Right ventricle myocardium superior (tissue), 1 donor: Measurements from ENCODE around the gene PTPN11. TPM values are rescaled to one million over a fixed set of nuclear protein-coding genes. Genes with fewer than 3 reads are reported as not detected.
"Not testable (repeated sequence)": the region's sequence is repeated elsewhere in the genome, so short reads cannot be mapped to it uniquely, and the experiment has no call there.

Source experiments
- ATAC-seq: fragments of 200-7000 bp; cut with Tn5 transposase; one replicate; pipeline ENCODE4 v1.9.1; 2020; ENCODE audit warnings: mild to moderate bottlenecking; ENCODE audit not compliant: poor library complexity
- DNase-seq: peaks from one replicate; pipeline ENCODE4 v3.0.0-alpha.2; 2020
- intact Hi-C: fragments of 100-400 bp; cut with DNase I; formaldehyde crosslinking; loops from one replicate; pipeline ENCODE4 v1.11.2; 2022
- total RNA-seq: library from RNA; stranded (reverse); fragmentation: NEBNext Ultra II Directional; extraction: Animal tissue kit (Norgen Biotek cat#: 25700); gene quantifications from one replicate; pipeline ENCODE4 v1.2.1, GENCODE V29; 2021
- donor health status: DM: no; HTN: yes; CAD: no; lungs with severe emphysema.

PTPN11 gene
- total RNA-seq, 1 donor from 2014 or later, result 98.1 TPM

- intact Hi-C loops, result no loop called here
- no peak for ATAC-seq
- DNase-seq, result no peak
Observed at GRCh38 chr12:112482733-112483132, 64.0 kb downstream of the PTPN11 start.

- DNase-seq, result no peak
- ATAC-seq, result no peak
Observed at GRCh38 chr12:112486361-112486760, 67.6 kb downstream of the PTPN11 start.

DNA sequence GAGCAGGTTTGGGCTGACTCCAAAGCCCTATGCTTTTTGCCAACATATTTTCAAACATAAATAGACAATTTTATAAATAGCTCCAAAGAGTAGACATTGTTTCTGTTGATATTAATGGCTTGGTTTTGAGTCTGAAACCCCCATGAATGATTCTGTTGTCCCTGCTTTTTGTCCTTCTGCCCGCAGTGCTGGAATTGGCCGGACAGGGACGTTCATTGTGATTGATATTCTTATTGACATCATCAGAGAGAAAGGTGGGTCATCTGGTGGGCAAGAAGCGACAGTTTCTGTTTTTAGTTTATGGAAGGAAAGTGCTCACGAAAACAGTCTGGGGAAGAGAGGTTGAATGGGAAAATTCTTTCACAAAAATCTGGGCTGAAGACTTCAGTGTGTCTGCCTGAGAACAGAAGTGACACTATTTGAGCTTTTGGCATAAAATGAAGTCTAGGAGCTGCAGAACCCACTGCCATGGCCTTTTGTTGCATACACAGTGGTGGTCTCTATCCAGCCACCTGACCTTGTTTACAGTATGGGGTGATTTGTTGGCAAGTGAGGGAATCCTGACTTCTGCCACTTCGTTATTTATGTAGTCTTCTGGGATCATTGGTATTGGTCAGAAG is 69.6 kb downstream of the PTPN11 start:
- ATAC-seq, result no peak
- intact Hi-C loops, result no loop called here
- no peak for DNase-seq

More at GRCh38 chr12:112486361-112486760, 67.6 kb downstream of the PTPN11 start:
- intact Hi-C loops, result no loop called here

DNA sequence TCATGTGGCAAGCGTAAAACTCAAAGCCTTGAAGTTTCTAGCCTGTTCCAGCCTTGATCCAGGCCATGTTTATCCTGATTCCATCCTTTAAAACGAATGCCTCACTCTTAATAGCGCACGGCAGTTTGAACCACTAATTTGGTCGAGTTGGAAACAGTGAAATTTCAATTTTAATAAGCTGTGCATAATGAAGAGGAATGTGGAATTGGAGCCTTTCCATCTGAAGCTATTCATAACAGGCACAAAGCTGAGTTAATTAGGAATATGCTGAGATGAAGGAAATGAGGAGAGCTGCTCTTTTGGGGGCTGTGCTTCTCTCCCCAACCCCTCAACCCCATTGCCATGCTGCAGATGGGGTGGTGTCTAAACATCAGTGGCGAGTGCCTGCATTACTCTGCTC is 70.7 kb downstream of the PTPN11 start:
- no peak for ATAC-seq
- intact Hi-C loops, result no loop called here
- no peak for DNase-seq

DNA sequence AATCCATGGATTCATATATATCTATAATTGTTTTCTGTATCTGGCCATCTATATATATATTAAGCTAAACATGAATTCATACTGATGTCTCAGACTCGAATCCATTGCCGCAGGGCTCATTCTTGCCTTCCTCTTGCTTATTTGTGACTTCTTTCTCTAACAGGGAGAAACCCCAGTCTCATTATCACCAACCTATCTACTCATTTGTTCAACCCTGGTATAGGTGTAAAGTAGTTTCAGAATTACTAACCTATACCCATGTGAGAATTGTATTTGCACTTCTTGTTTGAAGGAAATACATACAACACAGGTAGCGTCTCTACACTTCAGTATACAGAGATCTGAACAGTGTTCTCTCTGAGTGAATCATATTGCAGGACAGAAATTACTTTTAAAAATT is 77.7 kb downstream of the PTPN11 start:
- DNase-seq (no peak), ATAC-seq (no peak)
- intact Hi-C loops, result no loop called here

- ATAC-seq (no peak), DNase-seq (no peak)
- intact Hi-C loops, result no loop called here
Observed at GRCh38 chr12:112498580-112498979, 79.8 kb downstream of the PTPN11 start.

GRCh38 chr12:112503512-112503911 is 84.8 kb downstream of the PTPN11 start:
- no peak for DNase-seq
- intact Hi-C loops, result no loop called here
- ATAC-seq, result no peak

DNA sequence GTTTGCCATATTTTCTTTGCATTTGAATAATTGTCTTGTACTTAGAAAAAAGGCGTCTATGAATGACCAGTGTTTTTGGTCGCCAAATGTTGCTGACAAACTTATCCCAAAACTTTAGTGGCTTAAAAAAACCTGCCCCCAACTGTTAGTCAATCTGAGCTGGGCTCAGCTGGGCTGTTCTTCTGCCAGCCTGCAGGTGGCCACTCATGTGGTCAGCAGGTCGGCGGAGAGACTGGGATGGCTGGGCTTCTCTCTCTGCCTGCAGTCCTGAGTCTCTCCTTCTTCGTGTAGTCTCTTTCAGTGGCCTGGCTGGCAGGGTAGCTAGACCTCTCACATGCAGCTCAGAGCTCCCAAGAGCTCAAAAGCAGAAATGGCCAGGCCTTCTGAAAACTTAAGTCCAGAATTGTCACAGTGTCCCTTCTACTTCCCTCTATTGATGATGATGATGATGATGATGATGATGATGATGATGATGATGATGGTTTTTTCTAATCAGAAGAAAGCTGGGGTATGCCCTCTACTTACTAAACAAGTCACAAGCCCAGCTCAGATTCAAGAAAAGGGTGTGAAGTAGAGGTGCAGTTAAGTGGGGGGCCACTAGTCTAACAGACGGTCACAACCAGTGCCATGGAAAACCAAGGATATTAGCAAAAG is 87.9 kb downstream of the PTPN11 start:
- DNase-seq, result no peak
- intact Hi-C loops, result no loop called here

DNA sequence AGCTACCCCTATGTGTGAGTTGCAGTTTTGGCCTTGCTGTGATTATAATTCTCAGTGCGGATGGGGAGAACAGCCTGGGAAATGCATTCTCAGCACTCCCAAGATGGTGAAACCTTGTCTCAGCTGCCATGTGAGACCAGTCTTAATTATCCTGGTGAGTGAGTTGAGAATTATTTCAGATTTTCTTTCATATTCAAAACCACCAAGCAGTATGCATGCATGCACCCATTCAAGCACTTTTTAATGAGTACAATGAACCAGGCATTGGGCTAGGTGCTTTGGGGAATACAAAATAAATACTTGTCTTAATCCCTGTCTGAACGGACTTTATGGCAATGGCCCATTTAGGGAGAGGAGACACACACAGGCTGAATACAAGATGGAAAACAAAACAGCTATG is 94.7 kb downstream of the PTPN11 start:
- ATAC-seq (no peak), DNase-seq (no peak)
- intact Hi-C loops, result no loop called here

More for the DNA sequence above, 87.9 kb downstream of the PTPN11 start:
- no peak for ATAC-seq

GRCh38 chr12:112514456-112514855 is 95.7 kb downstream of the PTPN11 start:
- intact Hi-C loops, result no loop called here
- DNase-seq (no peak), ATAC-seq (no peak)

DNA sequence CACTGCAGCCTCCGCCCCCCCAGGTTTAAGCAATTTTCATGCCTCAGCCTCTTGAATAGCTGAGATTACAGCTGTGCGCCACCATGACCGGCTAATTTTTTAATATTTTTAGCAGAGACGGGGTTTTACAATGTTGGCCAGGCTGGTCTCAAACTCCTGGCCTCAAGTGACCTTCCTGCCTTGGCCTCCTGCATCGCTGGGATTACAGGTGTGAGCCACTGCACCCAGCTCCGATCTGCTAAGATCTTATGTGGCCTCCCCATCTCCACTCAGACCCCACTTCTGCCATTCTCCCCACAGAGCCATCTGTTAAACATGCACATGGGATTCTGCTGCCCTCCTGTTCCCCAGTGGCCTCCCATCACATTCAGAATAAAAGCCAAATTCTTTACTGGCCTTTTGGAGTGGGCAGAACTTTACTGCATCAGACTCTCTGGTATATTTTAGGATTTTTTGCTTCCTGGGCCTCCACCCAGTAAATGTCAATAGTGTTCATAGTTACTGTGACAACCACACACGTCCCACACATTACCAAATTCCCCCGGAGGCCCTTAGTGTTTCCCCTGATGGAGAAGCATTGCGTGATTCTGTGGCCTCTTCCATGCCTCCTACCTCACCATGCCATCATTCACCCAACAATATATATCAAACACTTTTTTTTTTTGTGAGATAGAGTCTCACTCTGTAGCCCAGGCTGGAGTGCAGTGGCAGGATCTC is 96.3 kb downstream of the PTPN11 start:
- intact Hi-C loops, result no loop called here
- ATAC-seq (no peak), DNase-seq (no peak)

GRCh38 chr12:112515868-112516267 is 97.1 kb downstream of the PTPN11 start:
- no peak for DNase-seq
- ATAC-seq, result no peak
- intact Hi-C loops, result no loop called here

GRCh38 chr12:112517730-112518364 is 99.1 kb downstream of the PTPN11 start:
- ATAC-seq (no peak), DNase-seq (no peak)
- intact Hi-C loops, result no loop called here

GRCh38 chr12:112518365-112518735 is 99.6 kb downstream of the PTPN11 start:
- ATAC-seq, result no peak
- intact Hi-C loops, result no loop called here
- DNase-seq, result no peak

GRCh38 chr12:112519841-112520340 is 101.1 kb downstream of the PTPN11 start:
- intact Hi-C loops, DNase-seq, ATAC-seq: not testable (repeated sequence)

- ATAC-seq, result no peak
- DNase-seq, result no peak
- intact Hi-C loops, result no loop called here
Observed at GRCh38 chr12:112523856-112524255, 105.1 kb downstream of the PTPN11 start.

- no peak for DNase-seq
- ATAC-seq, result no peak
- intact Hi-C loops, result no loop called here
Observed at GRCh38 chr12:112524269-112524668, 105.5 kb downstream of the PTPN11 start.

DNA sequence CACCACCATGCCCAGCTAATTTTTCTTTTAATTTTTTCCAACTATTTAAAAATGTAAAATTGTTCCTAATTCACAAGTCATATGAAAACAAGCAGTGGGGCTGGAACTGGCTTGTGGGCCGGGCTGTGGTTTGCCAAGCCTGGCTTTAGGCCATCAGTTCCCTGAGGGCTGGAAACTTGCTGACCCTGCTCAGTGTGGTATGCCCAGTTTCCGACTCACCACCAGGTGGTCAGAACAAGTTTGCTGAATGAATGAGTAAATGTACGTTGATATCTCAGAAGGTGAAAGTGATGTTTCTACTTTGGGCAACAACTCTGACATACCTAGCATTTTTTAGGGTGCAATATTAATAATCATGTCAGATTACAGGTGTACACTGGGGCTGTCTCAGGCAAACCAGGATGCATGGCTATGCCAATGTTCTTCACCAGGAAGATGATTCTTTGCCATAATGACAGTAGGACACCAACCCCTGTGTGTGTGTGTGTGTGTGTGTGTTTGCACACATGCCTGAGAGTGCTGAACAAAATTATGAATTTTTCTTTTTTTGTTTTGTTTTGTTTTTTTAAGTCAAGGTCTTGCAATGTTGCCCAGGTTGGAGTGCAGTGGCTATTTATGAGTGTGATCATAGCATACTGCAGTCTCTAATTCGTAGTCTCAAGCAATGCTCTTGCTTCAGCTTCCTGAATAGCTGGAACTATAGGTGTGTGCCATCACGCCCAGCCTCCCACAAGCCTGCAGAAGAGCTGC is 106.1 kb downstream of the PTPN11 start:
- ATAC-seq (no peak), DNase-seq (no peak)
- intact Hi-C loops, result no loop called here

DNA sequence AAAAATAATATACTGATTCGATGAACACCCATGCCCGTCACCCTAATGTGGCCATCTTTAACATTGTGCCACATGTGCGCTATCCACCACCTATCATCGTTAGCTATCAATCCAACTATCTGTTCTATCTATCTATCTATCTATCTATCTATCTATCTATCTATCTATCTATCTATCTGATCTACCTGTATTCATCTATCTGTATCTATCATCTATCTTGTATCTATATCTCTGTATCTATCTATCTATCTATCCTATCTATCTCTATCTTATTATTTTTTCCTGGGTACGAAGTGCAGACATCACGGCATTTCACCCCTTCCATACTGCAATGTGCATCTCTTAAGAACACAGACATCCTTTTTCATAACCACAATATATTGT is 106.7 kb downstream of the PTPN11 start:
- DNase-seq (no peak), ATAC-seq (no peak)
- intact Hi-C loops, result no loop called here
